ES-I3 (cell line): ENCODE data around the gene TENM3.

Experiments used
- H3K36me3 ChIP-seq: 2 replicates; pipeline ENCODE4 v1.6.1; 2013; ENCODE audit warnings: mild to moderate bottlenecking, low read length, control low read depth, moderate library complexity; ENCODE audit not compliant: insufficient read depth
- H3K4me1 ChIP-seq: 2 replicates; pipeline ENCODE4 v1.6.1; 2013; ENCODE audit warnings: mild to moderate bottlenecking, control low read depth, low read length; ENCODE audit not compliant: insufficient read depth
- H3K9ac ChIP-seq: 2 replicates; pipeline ENCODE4 v1.6.1; 2013; ENCODE audit warnings: low read depth, mild to moderate bottlenecking, low read length, moderate library complexity
- H3K9me3 ChIP-seq: 2 replicates; pipeline ENCODE4 v1.6.1; 2013; ENCODE audit warnings: mild to moderate bottlenecking, low read length, moderate library complexity; ENCODE audit not compliant: control insufficient read depth, insufficient read depth

The TENM3 gene

GRCh38 chr4:182554736-182555135 lies 311.5 kb downstream of the TENM3 start:
- Histone ChIP-seq H3K36me3 (no peaks in the 10 kb centered on the region), H3K9ac (no peak overlapping the region), H3K9me3 (no peaks in the 10 kb centered on the region), H3K4me1 (peaks cover 51% of the 10 kb centered on the region)

GRCh38 chr4:182555997-182556418 lies 312.8 kb downstream of the TENM3 start:
- Histone ChIP-seq H3K9me3 (no peaks in the 10 kb centered on the region), H3K36me3 (no peaks in the 10 kb centered on the region), H3K9ac (no peak overlapping the region), H3K4me1 (peaks cover 53% of the 10 kb centered on the region)

- H3K9me3 ChIP-seq: no peaks in the 10 kb centered on the region
- H3K9ac ChIP-seq: no peak overlapping the region
- no peaks in the 10 kb centered on the region for H3K36me3 ChIP-seq
- peaks cover 53% of the 10 kb centered on the region for H3K4me1 ChIP-seq
These were observed 313.4 kb downstream of the TENM3 start for GRCh38 chr4:182556580-182556979.

- peaks cover 35% of the 10 kb centered on the region for H3K4me1 ChIP-seq
- H3K9me3 ChIP-seq: no peaks in the 10 kb centered on the region
- H3K36me3 ChIP-seq: no peaks in the 10 kb centered on the region
- no peak overlapping the region; the same call in 1 of the 2 replicates for H3K9ac ChIP-seq
These were observed 317.2 kb downstream of the TENM3 start for GRCh38 chr4:182560358-182560757.

GRCh38 chr4:182562350-182562749 lies 319.1 kb downstream of the TENM3 start:
- Histone ChIP-seq H3K4me1 (peaks cover 30% of the 10 kb centered on the region), H3K36me3 (no peaks in the 10 kb centered on the region), H3K9me3 (no peaks in the 10 kb centered on the region), H3K9ac (no peak overlapping the region)

GRCh38 chr4:182564724-182565369 lies 321.6 kb downstream of the TENM3 start:
- no peaks in the 10 kb centered on the region for H3K9me3 ChIP-seq
- no peaks in the 10 kb centered on the region for H3K36me3 ChIP-seq
- no peak overlapping the region for H3K9ac ChIP-seq
- peaks cover 14% of the 10 kb centered on the region for H3K4me1 ChIP-seq

- no peaks in the 10 kb centered on the region for H3K36me3 ChIP-seq
- peaks cover 9% of the 10 kb centered on the region; the same call in 1 of the 2 replicates for H3K4me1 ChIP-seq
- no peak overlapping the region for H3K9ac ChIP-seq
These were observed 323.9 kb downstream of the TENM3 start for GRCh38 chr4:182567119-182567518.

GRCh38 chr4:182569561-182569960 lies 326.4 kb downstream of the TENM3 start:
- H3K36me3 ChIP-seq: no peaks in the 10 kb centered on the region
- no peak overlapping the region for H3K9ac ChIP-seq
- H3K4me1 ChIP-seq: peaks cover 9% of the 10 kb centered on the region; the same call in 1 of the 2 replicates
- no peaks in the 10 kb centered on the region for H3K9me3 ChIP-seq

More at GRCh38 chr4:182567119-182567518, 323.9 kb downstream of the TENM3 start:
- no peaks in the 10 kb centered on the region for H3K9me3 ChIP-seq

- H3K36me3 ChIP-seq: no peaks in the 10 kb centered on the region
- H3K9me3 ChIP-seq: no peaks in the 10 kb centered on the region
- H3K4me1 ChIP-seq: peaks cover 22% of the 10 kb centered on the region
- H3K9ac ChIP-seq: no peak overlapping the region
These were observed 331.5 kb downstream of the TENM3 start for GRCh38 chr4:182574706-182575105.

GRCh38 chr4:182575225-182575624 lies 332.0 kb downstream of the TENM3 start:
- H3K9me3 ChIP-seq: no peaks in the 10 kb centered on the region
- H3K9ac ChIP-seq: no peak overlapping the region
- H3K36me3 ChIP-seq: no peaks in the 10 kb centered on the region
- peaks cover 22% of the 10 kb centered on the region for H3K4me1 ChIP-seq

- no peak overlapping the region for H3K9ac ChIP-seq
- no peaks in the 10 kb centered on the region for H3K9me3 ChIP-seq
- H3K36me3 ChIP-seq: no peaks in the 10 kb centered on the region
- peaks cover 22% of the 10 kb centered on the region for H3K4me1 ChIP-seq
These were observed 333.5 kb downstream of the TENM3 start for GRCh38 chr4:182576601-182577289.

GRCh38 chr4:182577411-182577810 lies 334.2 kb downstream of the TENM3 start:
- Histone ChIP-seq H3K4me1 (peaks cover 22% of the 10 kb centered on the region), H3K36me3 (no peaks in the 10 kb centered on the region), H3K9ac (no peak overlapping the region), H3K9me3 (no peaks in the 10 kb centered on the region)

- Histone ChIP-seq H3K36me3 (no peaks in the 10 kb centered on the region), H3K4me1 (peaks cover 26% of the 10 kb centered on the region), H3K9me3 (no peaks in the 10 kb centered on the region), H3K9ac (no peak overlapping the region)
These were observed 335.2 kb downstream of the TENM3 start for GRCh38 chr4:182578402-182578801.

GRCh38 chr4:182582245-182582644 lies 339.0 kb downstream of the TENM3 start:
- H3K9me3 ChIP-seq: no peaks in the 10 kb centered on the region
- peaks cover 17% of the 10 kb centered on the region for H3K4me1 ChIP-seq
- no peak overlapping the region for H3K9ac ChIP-seq
- no peaks in the 10 kb centered on the region for H3K36me3 ChIP-seq
